ENCODE measurements around the gene P2RY6.

Gene P2RY6

DNA sequence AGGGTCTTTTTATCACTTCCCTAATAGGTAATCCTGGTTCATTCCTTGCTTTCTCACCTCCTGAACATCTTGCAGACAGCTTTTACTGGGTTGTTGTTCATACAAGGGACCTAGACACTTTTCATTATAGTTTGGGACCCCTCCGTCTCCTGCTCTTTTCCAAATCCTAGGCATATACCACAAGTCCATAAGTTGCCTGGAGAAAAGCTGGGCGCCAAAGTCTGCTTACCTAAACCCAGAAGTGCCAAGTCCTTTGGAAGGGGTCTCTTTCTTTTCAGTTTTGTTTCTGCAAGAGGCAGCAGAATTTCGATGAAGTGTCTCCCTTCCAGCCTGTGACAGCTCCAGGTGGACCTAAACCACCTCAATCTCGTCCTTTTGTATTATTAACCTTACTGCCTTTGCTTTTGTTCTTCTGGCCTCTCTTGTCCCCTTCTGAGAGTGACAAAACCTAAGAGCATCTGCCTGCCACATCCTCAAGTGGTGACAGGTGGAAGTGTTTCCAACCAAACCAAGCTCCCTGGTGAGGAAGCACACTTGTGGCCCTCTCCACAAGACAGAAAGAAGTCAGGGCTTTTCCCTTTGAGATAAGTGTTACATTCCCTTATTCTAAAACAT, 19.5 kb upstream of the P2RY6 start:
- TF ChIP-seq, protein P1, sequence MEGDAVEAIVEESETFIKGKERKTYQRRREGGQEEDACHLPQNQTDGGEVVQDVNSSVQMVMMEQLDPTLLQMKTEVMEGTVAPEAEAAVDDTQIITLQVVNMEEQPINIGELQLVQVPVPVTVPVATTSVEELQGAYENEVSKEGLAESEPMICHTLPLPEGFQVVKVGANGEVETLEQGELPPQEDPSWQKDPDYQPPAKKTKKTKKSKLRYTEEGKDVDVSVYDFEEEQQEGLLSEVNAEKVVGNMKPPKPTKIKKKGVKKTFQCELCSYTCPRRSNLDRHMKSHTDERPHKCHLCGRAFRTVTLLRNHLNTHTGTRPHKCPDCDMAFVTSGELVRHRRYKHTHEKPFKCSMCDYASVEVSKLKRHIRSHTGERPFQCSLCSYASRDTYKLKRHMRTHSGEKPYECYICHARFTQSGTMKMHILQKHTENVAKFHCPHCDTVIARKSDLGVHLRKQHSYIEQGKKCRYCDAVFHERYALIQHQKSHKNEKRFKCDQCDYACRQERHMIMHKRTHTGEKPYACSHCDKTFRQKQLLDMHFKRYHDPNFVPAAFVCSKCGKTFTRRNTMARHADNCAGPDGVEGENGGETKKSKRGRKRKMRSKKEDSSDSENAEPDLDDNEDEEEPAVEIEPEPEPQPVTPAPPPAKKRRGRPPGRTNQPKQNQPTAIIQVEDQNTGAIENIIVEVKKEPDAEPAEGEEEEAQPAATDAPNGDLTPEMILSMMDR (IDR thresholded peaks at IDR 0.05; ENCODE audit: control insufficient read depth, insufficient read depth, low read depth, low read length, missing control alignments), result no peak
- no peak for DNase-seq (ENCODE audit: low read depth)
- H3K4me3 ChIP-seq (ENCODE audit: control insufficient read depth, low read depth, low read length), result no peak overlapping the region

DNA sequence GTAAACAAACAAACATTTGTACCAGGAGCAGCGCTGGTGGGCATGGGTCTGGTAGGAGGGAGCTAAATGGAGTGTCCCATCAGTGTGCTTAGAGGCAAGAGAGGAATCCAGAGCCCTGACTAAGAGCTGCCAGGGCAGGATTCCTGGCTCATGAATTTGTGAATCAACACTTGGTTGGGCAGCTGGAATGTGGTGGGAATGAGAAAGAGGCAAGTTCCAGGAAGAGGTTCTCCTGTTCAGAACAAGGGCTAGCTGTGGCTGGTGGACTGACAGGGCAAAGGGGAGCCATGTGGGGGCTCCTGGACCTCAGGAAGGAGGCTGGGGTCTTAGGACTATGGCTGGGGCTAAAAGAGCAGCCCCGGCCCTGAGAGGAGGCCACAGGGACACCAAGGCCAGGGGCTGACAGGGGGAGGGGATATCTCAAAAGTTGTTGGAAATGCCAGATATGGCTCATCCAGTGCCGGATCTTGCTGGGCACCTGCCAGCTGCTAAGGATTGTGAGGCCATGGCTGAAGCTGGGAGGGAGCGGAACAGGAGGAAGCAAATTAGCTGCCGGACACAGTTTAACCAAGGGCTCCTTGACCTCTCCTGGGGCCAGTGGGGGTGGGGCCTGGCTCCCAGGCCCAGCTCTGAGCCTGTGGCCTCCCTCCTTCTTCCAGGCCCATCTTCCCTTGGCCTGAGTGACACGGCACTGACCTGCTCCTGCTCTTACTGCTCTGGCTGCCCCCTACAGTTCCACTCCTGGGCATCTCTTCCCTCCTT, 14.6 kb upstream of the P2RY6 start:
- peak; percentile 89 for DNase-seq (ENCODE audit: low read depth)
- H3K4me3 ChIP-seq (ENCODE audit: control insufficient read depth, low read depth, low read length), result no peak overlapping the region
- TF ChIP-seq, protein P1 (IDR thresholded peaks at IDR 0.05; ENCODE audit: control insufficient read depth, insufficient read depth, low read depth, low read length, missing control alignments), result no peak

DNA sequence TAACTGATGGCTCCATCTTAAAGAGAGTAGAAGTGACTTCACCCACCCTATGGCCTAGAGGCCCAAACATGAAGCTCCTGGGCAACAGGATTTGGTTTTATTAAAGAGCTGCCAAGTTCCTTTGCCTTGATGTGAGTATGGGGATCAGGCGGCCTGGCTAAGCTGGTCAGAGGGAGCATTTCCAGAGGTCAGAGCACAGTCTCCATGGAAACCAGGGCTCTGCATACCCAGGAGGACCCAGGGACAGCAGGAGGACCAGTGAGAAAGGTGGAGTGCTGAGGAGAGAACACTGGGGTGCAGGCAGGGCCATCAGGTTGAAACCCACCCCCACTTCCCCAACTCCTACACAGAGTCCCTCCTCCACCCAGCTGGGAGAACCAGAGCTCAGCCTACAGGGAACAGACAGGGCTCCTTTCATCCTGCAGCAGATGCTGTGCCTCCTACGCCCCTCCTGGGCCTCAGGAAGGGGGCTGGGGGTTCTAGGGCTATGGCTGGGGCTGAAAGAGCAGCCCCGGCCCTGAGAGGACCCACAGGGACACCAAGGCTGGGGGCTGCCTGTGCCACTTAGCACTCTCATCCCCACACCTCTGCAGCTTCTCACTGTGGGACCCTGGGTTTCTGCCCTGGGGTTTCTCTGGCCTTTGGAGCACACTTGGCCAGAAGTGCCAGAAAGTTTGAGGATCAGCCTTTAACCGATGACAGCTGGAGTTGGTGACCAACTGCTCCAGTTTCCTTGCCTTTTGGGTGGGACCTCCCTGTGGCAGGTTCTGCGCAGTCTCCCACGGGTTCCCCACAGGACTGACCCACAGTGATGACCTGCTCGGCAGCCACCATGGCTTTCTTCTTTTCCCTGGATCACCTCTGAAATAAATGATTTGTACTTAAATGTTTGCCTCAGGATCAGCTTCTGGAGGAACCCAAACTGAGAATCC, 13.8 kb upstream of the P2RY6 start:
- TF ChIP-seq, protein P1 (IDR thresholded peaks at IDR 0.05; ENCODE audit: control insufficient read depth, insufficient read depth, low read depth, low read length, missing control alignments), result no peak
- H3K4me3 ChIP-seq (ENCODE audit: control insufficient read depth, low read depth, low read length), result no peak overlapping the region
- DNase-seq (ENCODE audit: low read depth), result no peak

DNA sequence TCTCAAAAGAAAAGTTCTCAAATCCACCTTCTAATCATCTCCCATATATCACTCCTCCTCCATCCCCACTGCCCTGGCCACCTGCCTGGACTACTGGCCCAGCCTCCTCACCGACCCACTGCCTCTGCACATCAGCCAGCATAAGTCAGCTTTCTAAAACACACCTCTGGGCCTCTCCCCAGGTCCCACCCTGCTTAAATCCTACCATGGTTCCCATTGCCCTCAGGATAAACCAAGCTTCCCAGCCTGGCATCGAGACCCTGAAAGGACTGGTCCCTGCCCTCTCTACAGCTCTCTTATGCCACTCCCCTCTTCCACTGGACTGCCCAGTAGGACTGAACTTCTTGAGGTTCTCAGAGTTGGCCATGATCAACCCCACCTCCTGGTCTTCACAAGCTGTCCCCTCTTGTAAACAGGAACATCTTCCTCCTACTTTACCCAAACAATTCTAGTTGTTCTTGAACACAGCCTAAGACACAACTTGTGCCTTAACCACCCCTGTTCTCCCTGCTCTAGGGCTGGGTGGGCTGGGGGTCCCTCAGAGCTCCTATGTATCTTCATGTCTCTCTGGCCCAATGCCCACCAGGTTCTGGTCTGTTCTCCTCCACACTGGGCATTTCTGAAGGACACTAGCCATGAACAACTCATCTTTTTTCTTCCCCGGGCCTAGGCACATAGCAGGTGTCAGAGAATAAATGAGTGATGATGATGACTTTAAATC, 12.6 kb upstream of the P2RY6 start:
- TF ChIP-seq, protein P1 (IDR thresholded peaks at IDR 0.05; ENCODE audit: control insufficient read depth, insufficient read depth, low read depth, low read length, missing control alignments), result no peak
- no peak for DNase-seq (ENCODE audit: low read depth)
- H3K4me3 ChIP-seq (ENCODE audit: control insufficient read depth, low read depth, low read length), result no peak overlapping the region

DNA sequence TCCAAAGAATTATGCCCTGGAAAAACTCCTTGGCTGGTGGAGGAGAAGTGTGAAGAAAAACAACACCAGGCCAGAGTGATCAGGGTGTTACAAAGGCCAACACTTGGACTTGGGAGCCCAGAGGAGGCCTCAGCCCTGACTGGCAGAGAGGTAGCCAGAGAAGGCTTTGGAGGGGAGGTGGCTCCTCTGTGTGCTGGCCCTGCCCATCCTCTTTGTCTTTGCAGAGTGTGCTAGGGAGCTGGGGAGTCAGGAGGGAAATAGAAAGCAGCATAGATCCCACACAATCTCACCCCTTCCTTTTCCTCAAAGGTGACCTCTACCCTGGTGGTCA, 12.0 kb upstream of the P2RY6 start:
- no peak for DNase-seq (ENCODE audit: low read depth)

More for the DNA sequence above, 12.0 kb upstream of the P2RY6 start:
- TF ChIP-seq, protein P1 (IDR thresholded peaks at IDR 0.05; ENCODE audit: control insufficient read depth, insufficient read depth, low read depth, low read length, missing control alignments), result no peak
- H3K4me3 ChIP-seq (ENCODE audit: control insufficient read depth, low read depth, low read length), result no peak overlapping the region

All from AG09309 (cell line).